OCI-LY1 (cell line): ENCODE measurements around the gene TLE2.

ENCODE experiments used
- CTCF ChIP-seq: fragments of 200-600 bp; sonication (generic), shearing (Covaris generic); IDR thresholded peaks from 2 replicates; pipeline ENCODE4 v1.5.1; 2017; ENCODE audit warnings: mild to moderate bottlenecking, antibody characterized with exemption, low read length, moderate library complexity, mixed read lengths
- EZH2 ChIP-seq: fragments of 200-600 bp; sonication (generic), shearing (Covaris generic); IDR thresholded peaks from 2 replicates; pipeline ENCODE4 v1.8.0; 2017; ENCODE audit warnings: borderline replicate concordance, mixed run types, mild to moderate bottlenecking, antibody characterized with exemption, low read length, moderate library complexity, mixed read lengths

- TF ChIP-seq CTCF (no peak), EZH2 (no peak)
These were observed 41.3 kb downstream of the TLE2 start for GRCh38 chr19:2987797-2988196.
